ENCODE data around the gene RSRC1. TPM values are rescaled to one million over a fixed set of nuclear protein-coding genes. Genes with fewer than 3 reads are reported as not detected.

RSRC1 gene
- total and polyA plus RNA-seq, 2 of the 13 experiments (the other 11 are each of a cell fraction or from before 2014, with no cell fraction given), result 4.9 to 63.0 TPM

DNA sequence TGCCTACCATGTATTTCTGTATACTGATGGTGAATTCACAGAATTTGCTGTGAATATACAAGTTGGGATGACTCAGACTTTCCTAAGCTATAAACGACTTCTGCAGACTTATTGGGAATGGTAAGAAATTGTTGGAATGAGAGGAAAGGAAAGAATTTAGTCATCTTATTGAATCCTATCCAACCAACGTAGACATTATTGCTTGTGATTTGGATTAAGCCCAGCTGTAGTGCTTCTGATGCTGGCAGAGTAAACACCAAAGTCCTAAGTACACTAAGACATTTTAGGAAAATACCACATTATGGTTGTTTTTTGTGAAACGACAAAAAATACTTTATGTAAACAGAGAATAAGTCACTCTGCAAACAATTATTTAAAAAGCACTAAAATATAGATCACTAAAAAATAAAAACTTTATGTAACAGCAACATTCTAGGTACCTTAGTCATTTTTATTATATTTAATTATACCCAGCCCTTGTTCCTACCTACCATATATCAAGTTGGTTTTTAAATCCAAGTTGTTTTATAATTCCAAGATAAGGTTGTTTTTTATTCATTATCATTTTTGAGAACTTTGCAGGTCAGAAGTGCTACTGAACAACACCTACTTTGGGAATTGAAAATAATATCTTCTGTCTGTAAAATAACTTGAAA, 361.9 kb downstream of the RSRC1 start (continued):
- TF ChIP-seq, protein P1, sequence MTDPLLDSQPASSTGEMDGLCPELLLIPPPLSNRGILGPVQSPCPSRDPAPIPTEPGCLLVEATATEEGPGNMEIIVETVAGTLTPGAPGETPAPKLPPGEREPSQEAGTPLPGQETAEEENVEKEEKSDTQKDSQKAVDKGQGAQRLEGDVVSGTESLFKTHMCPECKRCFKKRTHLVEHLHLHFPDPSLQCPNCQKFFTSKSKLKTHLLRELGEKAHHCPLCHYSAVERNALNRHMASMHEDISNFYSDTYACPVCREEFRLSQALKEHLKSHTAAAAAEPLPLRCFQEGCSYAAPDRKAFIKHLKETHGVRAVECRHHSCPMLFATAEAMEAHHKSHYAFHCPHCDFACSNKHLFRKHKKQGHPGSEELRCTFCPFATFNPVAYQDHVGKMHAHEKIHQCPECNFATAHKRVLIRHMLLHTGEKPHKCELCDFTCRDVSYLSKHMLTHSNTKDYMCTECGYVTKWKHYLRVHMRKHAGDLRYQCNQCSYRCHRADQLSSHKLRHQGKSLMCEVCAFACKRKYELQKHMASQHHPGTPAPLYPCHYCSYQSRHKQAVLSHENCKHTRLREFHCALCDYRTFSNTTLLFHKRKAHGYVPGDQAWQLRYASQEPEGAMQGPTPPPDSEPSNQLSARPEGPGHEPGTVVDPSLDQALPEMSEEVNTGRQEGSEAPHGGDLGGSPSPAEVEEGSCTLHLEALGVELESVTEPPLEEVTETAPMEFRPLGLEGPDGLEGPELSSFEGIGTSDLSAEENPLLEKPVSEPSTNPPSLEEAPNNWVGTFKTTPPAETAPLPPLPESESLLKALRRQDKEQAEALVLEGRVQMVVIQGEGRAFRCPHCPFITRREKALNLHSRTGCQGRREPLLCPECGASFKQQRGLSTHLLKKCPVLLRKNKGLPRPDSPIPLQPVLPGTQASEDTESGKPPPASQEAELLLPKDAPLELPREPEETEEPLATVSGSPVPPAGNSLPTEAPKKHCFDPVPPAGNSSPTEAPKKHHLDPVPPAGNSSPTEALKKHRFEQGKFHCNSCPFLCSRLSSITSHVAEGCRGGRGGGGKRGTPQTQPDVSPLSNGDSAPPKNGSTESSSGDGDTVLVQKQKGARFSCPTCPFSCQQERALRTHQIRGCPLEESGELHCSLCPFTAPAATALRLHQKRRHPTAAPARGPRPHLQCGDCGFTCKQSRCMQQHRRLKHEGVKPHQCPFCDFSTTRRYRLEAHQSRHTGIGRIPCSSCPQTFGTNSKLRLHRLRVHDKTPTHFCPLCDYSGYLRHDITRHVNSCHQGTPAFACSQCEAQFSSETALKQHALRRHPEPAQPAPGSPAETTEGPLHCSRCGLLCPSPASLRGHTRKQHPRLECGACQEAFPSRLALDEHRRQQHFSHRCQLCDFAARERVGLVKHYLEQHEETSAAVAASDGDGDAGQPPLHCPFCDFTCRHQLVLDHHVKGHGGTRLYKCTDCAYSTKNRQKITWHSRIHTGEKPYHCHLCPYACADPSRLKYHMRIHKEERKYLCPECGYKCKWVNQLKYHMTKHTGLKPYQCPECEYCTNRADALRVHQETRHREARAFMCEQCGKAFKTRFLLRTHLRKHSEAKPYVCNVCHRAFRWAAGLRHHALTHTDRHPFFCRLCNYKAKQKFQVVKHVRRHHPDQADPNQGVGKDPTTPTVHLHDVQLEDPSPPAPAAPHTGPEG (CRISPR knock-in tag; IDR thresholded peaks at IDR 0.05), result no peak
- TF ChIP-seq LCORL (IDR thresholded peaks at IDR 0.05), result peak; percentile 29; the same call in 1 of the 2 replicates
- no peak for TF ChIP-seq LCORL (CRISPR knock-in tag; IDR thresholded peaks at IDR 0.05)
- TF ChIP-seq, protein P2, sequence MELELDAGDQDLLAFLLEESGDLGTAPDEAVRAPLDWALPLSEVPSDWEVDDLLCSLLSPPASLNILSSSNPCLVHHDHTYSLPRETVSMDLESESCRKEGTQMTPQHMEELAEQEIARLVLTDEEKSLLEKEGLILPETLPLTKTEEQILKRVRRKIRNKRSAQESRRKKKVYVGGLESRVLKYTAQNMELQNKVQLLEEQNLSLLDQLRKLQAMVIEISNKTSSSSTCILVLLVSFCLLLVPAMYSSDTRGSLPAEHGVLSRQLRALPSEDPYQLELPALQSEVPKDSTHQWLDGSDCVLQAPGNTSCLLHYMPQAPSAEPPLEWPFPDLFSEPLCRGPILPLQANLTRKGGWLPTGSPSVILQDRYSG (CRISPR knock-in tag; IDR thresholded peaks at IDR 0.05), result no peak
- TF ChIP-seq RCOR2 (CRISPR knock-in tag; IDR thresholded peaks at IDR 0.05), result no peak
- no peak for TF ChIP-seq MAFF (IDR thresholded peaks at IDR 0.05; ENCODE audit: low read depth, low read length)
- TF ChIP-seq, protein P3, sequence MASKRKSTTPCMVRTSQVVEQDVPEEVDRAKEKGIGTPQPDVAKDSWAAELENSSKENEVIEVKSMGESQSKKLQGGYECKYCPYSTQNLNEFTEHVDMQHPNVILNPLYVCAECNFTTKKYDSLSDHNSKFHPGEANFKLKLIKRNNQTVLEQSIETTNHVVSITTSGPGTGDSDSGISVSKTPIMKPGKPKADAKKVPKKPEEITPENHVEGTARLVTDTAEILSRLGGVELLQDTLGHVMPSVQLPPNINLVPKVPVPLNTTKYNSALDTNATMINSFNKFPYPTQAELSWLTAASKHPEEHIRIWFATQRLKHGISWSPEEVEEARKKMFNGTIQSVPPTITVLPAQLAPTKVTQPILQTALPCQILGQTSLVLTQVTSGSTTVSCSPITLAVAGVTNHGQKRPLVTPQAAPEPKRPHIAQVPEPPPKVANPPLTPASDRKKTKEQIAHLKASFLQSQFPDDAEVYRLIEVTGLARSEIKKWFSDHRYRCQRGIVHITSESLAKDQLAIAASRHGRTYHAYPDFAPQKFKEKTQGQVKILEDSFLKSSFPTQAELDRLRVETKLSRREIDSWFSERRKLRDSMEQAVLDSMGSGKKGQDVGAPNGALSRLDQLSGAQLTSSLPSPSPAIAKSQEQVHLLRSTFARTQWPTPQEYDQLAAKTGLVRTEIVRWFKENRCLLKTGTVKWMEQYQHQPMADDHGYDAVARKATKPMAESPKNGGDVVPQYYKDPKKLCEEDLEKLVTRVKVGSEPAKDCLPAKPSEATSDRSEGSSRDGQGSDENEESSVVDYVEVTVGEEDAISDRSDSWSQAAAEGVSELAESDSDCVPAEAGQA (IDR thresholded peaks at IDR 0.05; ENCODE audit: low read depth), result no peak
- TF ChIP-seq, protein P3 (CRISPR knock-in tag; IDR thresholded peaks at IDR 0.05; ENCODE audit: borderline replicate concordance), result no peak
- TF ChIP-seq PCBP2 (optimal IDR thresholded peaks at IDR 0.05; ENCODE audit: low read depth, low read length, poor library complexity, severe bottlenecking), result no peak
- no peak for TF ChIP-seq ZNF331 (CRISPR knock-in tag; IDR thresholded peaks at IDR 0.05)
- no peak for TF ChIP-seq FOXK1 (CRISPR knock-in tag; IDR thresholded peaks at IDR 0.05; ENCODE audit: borderline replicate concordance, low read depth)
- TF ChIP-seq ZNF567 (CRISPR knock-in tag; IDR thresholded peaks at IDR 0.05; ENCODE audit: borderline replicate concordance), result no peak
- TF ChIP-seq SMARCC2 (IDR thresholded peaks at IDR 0.05), result no peak
- no peak for TF ChIP-seq NFKB2 (CRISPR knock-in tag; IDR thresholded peaks at IDR 0.05; ENCODE audit: borderline replicate concordance)
- no peak for TF ChIP-seq MEIS2 (CRISPR knock-in tag; IDR thresholded peaks at IDR 0.05)
- no peak for TF ChIP-seq CCDC6 (CRISPR knock-in tag; IDR thresholded peaks at IDR 0.05)
- TF ChIP-seq, protein P4, sequence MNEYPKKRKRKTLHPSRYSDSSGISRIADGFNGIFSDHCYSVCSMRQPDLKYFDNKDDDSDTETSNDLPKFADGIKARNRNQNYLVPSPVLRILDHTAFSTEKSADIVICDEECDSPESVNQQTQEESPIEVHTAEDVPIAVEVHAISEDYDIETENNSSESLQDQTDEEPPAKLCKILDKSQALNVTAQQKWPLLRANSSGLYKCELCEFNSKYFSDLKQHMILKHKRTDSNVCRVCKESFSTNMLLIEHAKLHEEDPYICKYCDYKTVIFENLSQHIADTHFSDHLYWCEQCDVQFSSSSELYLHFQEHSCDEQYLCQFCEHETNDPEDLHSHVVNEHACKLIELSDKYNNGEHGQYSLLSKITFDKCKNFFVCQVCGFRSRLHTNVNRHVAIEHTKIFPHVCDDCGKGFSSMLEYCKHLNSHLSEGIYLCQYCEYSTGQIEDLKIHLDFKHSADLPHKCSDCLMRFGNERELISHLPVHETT (CRISPR knock-in tag; conservative IDR thresholded peaks at IDR 0.05), result no peak

Data from HepG2 (cell line).